RWPE1 (cell line): ENCODE results near the gene SCP2D1.

Experiments
- CTCF ChIA-PET: fragments of 350-600 bp; sonication (Branson Sonifier 250); formaldehyde crosslinking; extraction: SDS; loops from one replicate; lab custom pipeline; 2021; lab: Yijun Ruan, JAX
- POLR2A ChIA-PET: fragments of 400-600 bp; formaldehyde crosslinking; extraction: SDS; loops from one replicate; lab custom pipeline; 2020; ENCODE audit warnings: antibody characterized with exemption; ENCODE audit not compliant: low non-redundant PET; lab: Yijun Ruan, JAX
- DNase-seq: peaks from one replicate; pipeline ENCODE4 v3.0.0; 2012; ENCODE audit warnings: low spot score
- H3K27ac ChIP-seq: fragments of 450-650 bp; 2 replicates; pipeline ENCODE4 v1.5.1; 2017
- CTCF ChIP-seq: fragments of 450-650 bp; conservative IDR thresholded peaks from 2 replicates; pipeline ENCODE4 v1.5.1; 2017; ENCODE audit warnings: low read depth, mild to moderate bottlenecking

The SCP2D1 gene

GRCh38 chr20:18805881-18806280 lies 7.7 kb upstream of the SCP2D1 start:
- no peak overlapping the region for H3K27ac ChIP-seq
- ChIA-PET POLR2A (no interaction called here), CTCF (no interaction called here)
- DNase-seq, result peak; percentile 64
- no peak for TF ChIP-seq CTCF

- no peak overlapping the region for H3K27ac ChIP-seq
- no peak for DNase-seq
- ChIA-PET POLR2A (no interaction called here), CTCF (no interaction called here)
- no peak for TF ChIP-seq CTCF
Observed at GRCh38 chr20:18808712-18809111, 4.9 kb upstream of the SCP2D1 start.

- CTCF ChIA-PET, result interaction anchor here (0.6 kb wide), 1 partner anchor 1883 kb away, joined by 3 read pairs; no protein-coding TSS in a partner anchor
- TF ChIP-seq CTCF, result no peak
- DNase-seq, result no peak
Observed at GRCh38 chr20:18811186-18811585, 2.4 kb upstream of the SCP2D1 start.

GRCh38 chr20:18811904-18812303 lies 1.7 kb upstream of the SCP2D1 start:
- ChIA-PET POLR2A (no interaction called here), CTCF (no interaction called here)
- DNase-seq, result no peak
- no peak for TF ChIP-seq CTCF
- no peak overlapping the region for H3K27ac ChIP-seq

More at GRCh38 chr20:18811186-18811585, 2.4 kb upstream of the SCP2D1 start:
- POLR2A ChIA-PET, result no interaction called here
- no peak overlapping the region for H3K27ac ChIP-seq

- H3K27ac ChIP-seq, result no peak overlapping the region
- DNase-seq, result no peak
- CTCF ChIA-PET, result no interaction called here
- POLR2A ChIA-PET, result no interaction called here
- no peak for TF ChIP-seq CTCF
Observed at GRCh38 chr20:18815194-18815942, 1.8 kb downstream of the SCP2D1 start.

- DNase-seq, result no peak
- no peak for TF ChIP-seq CTCF
- no peak overlapping the region for H3K27ac ChIP-seq
- POLR2A ChIA-PET, result no interaction called here
- CTCF ChIA-PET, result no interaction called here
Observed at GRCh38 chr20:18822832-18823231, 9.2 kb downstream of the SCP2D1 start.
